ENCODE data around the gene NOP9.
A peak's percentile ranks its signal among the peaks of the same experiment; 100 is the strongest.

The NOP9 gene

GRCh38 chr14:24308342-24309124 is 8.9 kb downstream of the NOP9 start:
- no peak for DNase-seq (ENCODE audit: low read depth, low spot score)

GRCh38 chr14:24309538-24310264 is 10.1 kb downstream of the NOP9 start, which contains the start of gene LTB4R2:
Gene LTB4R2 (plus strand): TSS chr14:24310140. CDS start chr14:24310665, 525 bp downstream.
- DNase-seq (ENCODE audit: low read depth, low spot score), result no peak

- no peak for DNase-seq (ENCODE audit: low read depth, low spot score)
Measured at GRCh38 chr14:24310265-24310645, 10.6 kb downstream of the NOP9 start.

- DNase-seq (ENCODE audit: low read depth, low spot score), result peak; percentile 13
Measured at GRCh38 chr14:24310646-24311604, 11.3 kb downstream of the NOP9 start, which contains the start of gene LTB4R. Gene LTB4R (plus strand): TSS chr14:24311502. CDS start chr14:24315652, 4,150 bp downstream.

- no peak for DNase-seq (ENCODE audit: low read depth, low spot score)
Measured at GRCh38 chr14:24311837-24312615, 12.4 kb downstream of the NOP9 start.

GRCh38 chr14:24312736-24313507 is 13.3 kb downstream of the NOP9 start:
- no peak for DNase-seq (ENCODE audit: low read depth, low spot score)

- DNase-seq (ENCODE audit: low read depth, low spot score), result no peak
Measured at GRCh38 chr14:24313913-24314312, 14.3 kb downstream of the NOP9 start.

GRCh38 chr14:24314377-24315193 is 14.9 kb downstream of the NOP9 start:
- no peak for DNase-seq (ENCODE audit: low read depth, low spot score)

- DNase-seq (ENCODE audit: low read depth, low spot score), result no peak
Measured at GRCh38 chr14:24315243-24315806, 15.7 kb downstream of the NOP9 start.

GRCh38 chr14:24315807-24316596 is 16.4 kb downstream of the NOP9 start:
- DNase-seq (ENCODE audit: low read depth, low spot score), result no peak

- DNase-seq (ENCODE audit: low read depth, low spot score), result no peak
Measured at GRCh38 chr14:24316597-24316950, 16.9 kb downstream of the NOP9 start.

- DNase-seq (ENCODE audit: low read depth, low spot score), result no peak
Measured at GRCh38 chr14:24317141-24317928, 17.7 kb downstream of the NOP9 start.

- no peak for DNase-seq (ENCODE audit: low read depth, low spot score)
Measured at GRCh38 chr14:24321212-24321975, 21.7 kb downstream of the NOP9 start.

GRCh38 chr14:24322672-24323071 is 23.0 kb downstream of the NOP9 start:
- DNase-seq (ENCODE audit: low read depth, low spot score), result no peak

- no peak for DNase-seq (ENCODE audit: low read depth, low spot score)
Measured at GRCh38 chr14:24323341-24323740, 23.7 kb downstream of the NOP9 start.

GRCh38 chr14:24324024-24324423 is 24.4 kb downstream of the NOP9 start:
- no peak for DNase-seq (ENCODE audit: low read depth, low spot score)
